Mucosa of descending colon (tissue), 3 donors: ENCODE data around the gene SORCS2. TPM values are rescaled to one million over a fixed set of nuclear protein-coding genes. Genes with fewer than 3 reads are reported as not detected.

Experiments
- ATAC-seq: fragments of 200-7000 bp; cut with Tn5 transposase; one replicate; pipeline ENCODE4 v1.9.1; 2020; ENCODE audit warnings: mild to moderate bottlenecking, moderate library complexity
- DNase-seq, 3 donors: peaks; one replicate each; pipeline ENCODE4 v3.0.0-alpha.2; 2020
- H3K36me3 ChIP-seq: fragments of 200-600 bp; one replicate; pipeline ENCODE4 v1.8.0; 2021; ENCODE audit warnings: low read depth, mild to moderate bottlenecking
- H3K4me1 ChIP-seq: fragments of 200-600 bp; one replicate; pipeline ENCODE4 v1.8.0; 2021; ENCODE audit warnings: low read depth, mild to moderate bottlenecking
- H3K4me3 ChIP-seq: fragments of 200-600 bp; one replicate; pipeline ENCODE4 v1.8.0; 2021; ENCODE audit warnings: mild to moderate bottlenecking
- H3K9me3 ChIP-seq: fragments of 200-600 bp; one replicate; pipeline ENCODE4 v1.8.0; 2021; ENCODE audit warnings: mild to moderate bottlenecking
- intact Hi-C, 2 donors: fragments of 100-400 bp; cut with DNase I in 1 of 2; cut with micrococcal nuclease in 1 of 2; formaldehyde crosslinking; loops; one replicate each; pipeline versions ENCODE4 v1.11.0 to v1.11.1; 2022; cut with DNase I, micrococcal nuclease
- total RNA-seq, 3 donors: library from RNA; stranded (reverse); fragmentation: NEBNext Ultra II Directional in 2 of 3; extraction: Animal tissue kit (Norgen Biotek cat#: 25700) in 2 of 3; gene quantifications; one replicate each; pipeline versions ENCODE4 v1.2.1 to v1.2.4, GENCODE V29; 2021 to 2023
- TF ChIP-seq, protein P1 (sequence below): fragments of 200-600 bp; IDR thresholded peaks from one replicate; pipeline ENCODE4 v1.8.0; 2022; ENCODE audit warnings: antibody characterized with exemption, mild to moderate bottlenecking
- donor health status: DM: no; HTN: no; CAD: no; lungs with moderate emphysema.
- donor health status: DM: no; HTN: no; CAD: no.
- donor health status: DM: no; HTN: yes; CAD: no.

SORCS2 gene
- total RNA-seq, 3 donors from 2014 or later: 0.20 to 3.1 (median 1.5) TPM

DNA sequence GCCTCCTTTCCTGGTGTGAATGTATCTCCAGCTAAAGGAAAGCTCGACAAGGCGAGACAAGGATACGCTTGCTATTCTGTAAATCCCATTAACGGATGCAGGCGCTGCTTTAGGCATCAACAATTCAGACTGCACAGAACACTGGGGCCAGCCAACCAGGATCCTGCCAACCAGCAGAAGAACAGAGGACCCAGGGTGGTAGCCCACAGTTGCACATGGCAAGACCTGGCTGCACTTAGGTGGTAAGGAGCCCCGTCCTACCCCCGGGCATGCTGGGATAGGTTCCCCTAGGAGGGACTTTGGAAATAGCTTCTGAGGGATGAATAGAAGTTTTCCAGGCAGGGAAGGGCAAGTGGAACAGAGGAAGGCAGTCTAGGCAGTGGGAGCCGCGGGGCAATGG, 221.7 kb downstream of the SORCS2 start:
- TF ChIP-seq, protein P1, sequence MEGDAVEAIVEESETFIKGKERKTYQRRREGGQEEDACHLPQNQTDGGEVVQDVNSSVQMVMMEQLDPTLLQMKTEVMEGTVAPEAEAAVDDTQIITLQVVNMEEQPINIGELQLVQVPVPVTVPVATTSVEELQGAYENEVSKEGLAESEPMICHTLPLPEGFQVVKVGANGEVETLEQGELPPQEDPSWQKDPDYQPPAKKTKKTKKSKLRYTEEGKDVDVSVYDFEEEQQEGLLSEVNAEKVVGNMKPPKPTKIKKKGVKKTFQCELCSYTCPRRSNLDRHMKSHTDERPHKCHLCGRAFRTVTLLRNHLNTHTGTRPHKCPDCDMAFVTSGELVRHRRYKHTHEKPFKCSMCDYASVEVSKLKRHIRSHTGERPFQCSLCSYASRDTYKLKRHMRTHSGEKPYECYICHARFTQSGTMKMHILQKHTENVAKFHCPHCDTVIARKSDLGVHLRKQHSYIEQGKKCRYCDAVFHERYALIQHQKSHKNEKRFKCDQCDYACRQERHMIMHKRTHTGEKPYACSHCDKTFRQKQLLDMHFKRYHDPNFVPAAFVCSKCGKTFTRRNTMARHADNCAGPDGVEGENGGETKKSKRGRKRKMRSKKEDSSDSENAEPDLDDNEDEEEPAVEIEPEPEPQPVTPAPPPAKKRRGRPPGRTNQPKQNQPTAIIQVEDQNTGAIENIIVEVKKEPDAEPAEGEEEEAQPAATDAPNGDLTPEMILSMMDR: no peak
- no peaks in the 10 kb centered on the region for H3K4me1 ChIP-seq
- no peak overlapping the region for H3K4me3 ChIP-seq
- intact Hi-C loops: no loop called here
- H3K36me3 ChIP-seq: no peaks in the 10 kb centered on the region
- peaks cover 1% of the 10 kb centered on the region for H3K9me3 ChIP-seq
- DNase-seq: no peak
- ATAC-seq: no peak

DNA sequence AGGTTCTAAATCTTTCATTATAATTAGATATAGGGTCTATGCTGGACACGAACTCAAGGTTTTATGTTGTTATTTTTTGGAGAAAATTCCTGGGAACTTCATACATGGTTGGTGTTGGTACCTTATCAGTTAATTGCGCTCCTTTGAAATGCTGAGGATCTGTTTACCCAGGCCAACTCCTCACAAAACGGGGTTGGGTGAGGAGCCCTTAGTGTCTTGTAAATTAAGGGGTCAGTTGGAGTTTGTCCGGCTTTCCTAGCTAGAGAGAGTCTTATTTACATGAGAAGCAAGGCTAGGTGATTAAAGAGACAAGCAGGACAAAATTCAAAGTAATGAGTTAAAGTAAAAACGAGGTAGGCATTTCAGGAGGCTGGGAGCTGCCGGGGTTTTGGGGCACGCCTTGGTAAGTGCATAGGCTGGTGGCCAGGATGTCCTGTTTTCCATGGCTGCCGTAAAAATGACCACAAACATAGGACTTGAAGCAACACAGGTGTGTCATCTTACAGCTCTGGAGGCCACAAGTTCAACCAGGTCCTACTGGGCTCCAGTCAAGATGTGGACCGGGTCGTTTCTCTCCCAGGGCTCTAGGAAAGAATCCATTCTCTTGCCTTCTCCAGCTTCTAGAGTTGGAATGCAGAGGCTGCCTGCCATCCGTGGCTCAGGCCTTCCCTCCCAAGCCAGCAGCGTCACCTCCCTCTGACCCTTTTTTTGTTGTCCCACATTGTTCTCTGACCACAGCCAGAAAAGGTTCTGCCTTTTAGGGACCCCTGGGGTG, 222.6 kb downstream of the SORCS2 start:
- TF ChIP-seq, protein P1: no peak
- ATAC-seq (no peak), DNase-seq (no peak)
- Histone ChIP-seq H3K36me3 (no peaks in the 10 kb centered on the region), H3K9me3 (no peaks in the 10 kb centered on the region), H3K4me1 (no peaks in the 10 kb centered on the region), H3K4me3 (no peak overlapping the region)
- intact Hi-C loops: no loop called here

DNA sequence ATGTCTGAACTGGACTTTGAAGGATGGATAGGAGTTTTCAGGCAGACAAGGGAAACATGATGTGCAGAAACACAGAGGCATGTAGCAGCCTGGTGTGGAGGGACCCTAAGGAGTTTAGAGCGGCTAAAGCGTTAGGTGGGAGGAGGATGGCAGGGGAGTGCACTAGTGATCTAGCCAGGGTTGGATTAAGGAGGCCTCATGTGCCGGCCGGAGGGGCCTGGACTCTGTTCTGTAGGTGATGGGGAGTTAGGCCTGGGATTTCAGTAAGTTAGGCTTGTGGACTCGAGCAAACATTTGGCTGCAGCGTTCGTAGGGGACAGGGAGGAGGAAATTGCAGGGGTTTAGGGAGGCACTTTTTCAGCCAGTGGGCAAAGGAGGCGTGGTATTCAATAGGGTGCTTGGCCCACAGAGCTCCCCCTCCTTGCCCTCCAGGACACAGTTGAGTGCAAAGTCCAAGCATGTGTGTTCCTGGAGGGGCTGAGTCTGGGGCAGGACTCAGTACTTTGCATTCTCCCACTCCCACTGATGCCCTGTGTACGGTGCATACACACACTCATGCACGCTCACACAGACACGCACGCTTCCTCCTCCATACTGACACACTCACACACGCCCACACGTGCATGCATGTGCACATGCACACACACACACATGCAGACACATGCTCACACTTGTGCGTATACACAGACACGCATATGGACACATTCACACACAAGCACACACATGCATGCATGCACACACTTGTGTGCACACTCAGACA, 223.8 kb downstream of the SORCS2 start:
- no peak for ATAC-seq

DNA sequence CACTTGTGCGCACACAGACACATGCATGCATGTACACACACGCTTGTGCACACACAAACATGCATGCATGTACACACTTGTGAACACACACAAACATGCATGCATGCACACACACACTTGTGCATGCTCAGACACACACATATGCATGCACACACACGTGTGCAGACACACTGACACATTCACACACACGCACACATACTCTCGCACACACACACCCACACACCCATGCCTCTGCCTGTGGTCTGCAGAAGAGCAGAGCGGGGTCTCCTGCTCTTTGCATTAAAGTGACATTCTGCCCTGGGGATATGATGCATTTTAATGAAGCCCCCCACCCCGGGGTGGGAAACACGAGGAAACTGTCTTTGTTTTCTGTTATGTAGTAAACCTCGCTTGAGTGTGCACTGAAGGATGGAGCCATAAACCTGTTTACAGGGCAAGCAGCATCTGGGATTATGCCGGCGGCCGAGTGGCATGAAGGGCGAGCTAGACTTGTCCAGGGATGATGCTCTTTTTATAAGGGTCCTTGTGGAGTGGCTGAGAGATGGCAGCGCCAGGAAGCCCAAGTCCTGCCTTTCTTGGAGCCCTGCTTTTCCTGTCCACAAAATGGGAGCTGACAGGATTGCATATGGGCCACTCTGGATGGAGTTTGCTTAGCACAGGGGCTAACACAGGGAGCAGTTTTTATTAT, 224.6 kb downstream of the SORCS2 start:
- TF ChIP-seq, protein P1: no peak
- DNase-seq (no peak), ATAC-seq (no peak)
- no peak overlapping the region for H3K4me3 ChIP-seq
- no peaks in the 10 kb centered on the region for H3K36me3 ChIP-seq
- H3K9me3 ChIP-seq: no peaks in the 10 kb centered on the region
- no peaks in the 10 kb centered on the region for H3K4me1 ChIP-seq
- intact Hi-C loops: no loop called here

More for the DNA sequence above, 223.8 kb downstream of the SORCS2 start:
- intact Hi-C loops: no loop called here
- peak in 1 of 3 donors; percentile 21 for DNase-seq
- Histone ChIP-seq H3K36me3 (no peaks in the 10 kb centered on the region), H3K4me3 (no peak overlapping the region), H3K9me3 (no peaks in the 10 kb centered on the region), H3K4me1 (no peaks in the 10 kb centered on the region)
- TF ChIP-seq, protein P1: no peak

DNA sequence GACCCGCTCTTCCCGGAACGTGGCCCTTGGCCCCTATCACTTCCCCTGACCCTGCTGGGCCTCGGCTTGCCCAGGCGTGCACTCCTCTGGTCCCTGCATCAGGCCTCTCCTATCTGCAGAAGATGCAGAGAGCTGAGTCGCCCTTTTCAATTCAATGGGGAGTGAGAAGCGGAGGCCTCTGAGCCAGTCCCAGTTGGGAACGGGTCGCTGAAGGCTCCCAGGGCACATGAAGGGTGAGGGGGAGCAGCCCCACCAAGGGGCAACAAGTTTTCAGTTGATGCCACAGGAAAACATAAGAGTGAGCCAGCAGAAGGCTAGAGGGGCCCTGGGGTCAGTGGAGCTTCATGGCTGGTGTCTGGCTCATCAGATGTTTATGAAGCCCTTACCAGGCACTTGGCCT, 225.3 kb downstream of the SORCS2 start:
- DNase-seq (no peak), ATAC-seq (no peak)
- TF ChIP-seq, protein P1: no peak
- Histone ChIP-seq H3K36me3 (no peaks in the 10 kb centered on the region), H3K4me3 (no peak overlapping the region), H3K9me3 (no peaks in the 10 kb centered on the region), H3K4me1 (no peaks in the 10 kb centered on the region)
- intact Hi-C loops: no loop called here
